CD14-positive monocyte (primary cell): ENCODE measurements around the gene CADM1. TPM values are rescaled to one million over a fixed set of nuclear protein-coding genes. Genes with fewer than 3 reads are reported as not detected.

Source experiments
- DNase-seq, 3 donors: peaks; one replicate each; pipeline ENCODE4 v3.0.0-alpha.2; 2011 to 2022
- H2AFZ ChIP-seq: 2 replicates; pipeline ENCODE4 v1.6.0; 2012; ENCODE audit warnings: mild to moderate bottlenecking, low read depth, low read length, inconsistent platforms; ENCODE audit not compliant: insufficient read depth, poor library complexity, severe bottlenecking
- H3K27ac ChIP-seq, 2 donors: 1 replicate in 1 of 2; 2 replicates in 1 of 2; pipeline ENCODE4 v1.5.1; 2012 to 2013; ENCODE audit warnings: low read length in 2 of 2, control low read depth in 1 of 2, inconsistent platforms in 1 of 2, low read depth in 1 of 2, mild to moderate bottlenecking in 1 of 2
- H3K27me3 ChIP-seq, 2 donors: one replicate each; pipeline versions ENCODE4 v1.6.0 to v1.6.1; 2011 to 2013; ENCODE audit warnings: low read length in 2 of 2; ENCODE audit not compliant: control insufficient read depth in 2 of 2, insufficient read depth in 2 of 2
- H3K36me3 ChIP-seq, 2 donors: replicated peaks in 1 of 2; 1 replicate in 1 of 2; 2 replicates in 1 of 2; pipeline versions ENCODE4 v1.5.1 to v1.6.1; 2012 to 2013; ENCODE audit warnings: low read length in 2 of 2, control low read depth in 1 of 2, inconsistent platforms in 1 of 2, mild to moderate bottlenecking in 1 of 2; ENCODE audit not compliant: insufficient read depth in 2 of 2, control insufficient read depth in 1 of 2
- H3K4me1 ChIP-seq, 2 donors: 1 replicate in 1 of 2; 2 replicates in 1 of 2; pipeline versions ENCODE4 v1.5.1 to v1.6.1; 2012 to 2013; ENCODE audit warnings: low read length in 2 of 2, control low read depth in 1 of 2, inconsistent platforms in 1 of 2, mild to moderate bottlenecking in 1 of 2, moderate library complexity in 1 of 2; ENCODE audit not compliant: insufficient read depth in 2 of 2, control insufficient read depth in 1 of 2
- H3K4me2 ChIP-seq: replicated peaks from 2 replicates; pipeline ENCODE3; 2012; ENCODE audit warnings: low read length, moderate library complexity, mild to moderate bottlenecking; ENCODE audit not compliant: poor library complexity, severe bottlenecking; ENCODE audit errors: extremely low read depth
- H3K4me3 ChIP-seq, 3 experiments: fragments of 200-600 bp in 1 of 3; sonication (generic) in 1 of 3; replicated peaks in 1 of 3; 1 replicate in 2 of 3; 2 replicates in 1 of 3; pipeline ENCODE4 v1.5.1; 2011 to 2013; ENCODE audit warnings: low read length in 3 of 3, mild to moderate bottlenecking in 3 of 3, control low read depth in 2 of 3, low read depth in 2 of 3, inconsistent platforms in 1 of 3, moderate library complexity in 1 of 3
- H3K79me2 ChIP-seq: 2 replicates; pipeline ENCODE4 v1.6.0; 2012; ENCODE audit warnings: mild to moderate bottlenecking, control low read depth, inconsistent platforms, low read length, moderate library complexity; ENCODE audit not compliant: insufficient read depth
- H3K9ac ChIP-seq: 2 replicates; pipeline ENCODE4 v1.6.0; 2017; ENCODE audit warnings: low read length, mild to moderate bottlenecking; ENCODE audit not compliant: insufficient read depth, poor library complexity, severe bottlenecking
- H3K9me3 ChIP-seq, 2 donors: replicated peaks in 1 of 2; 1 replicate in 1 of 2; 2 replicates in 1 of 2; pipeline versions ENCODE4 v1.5.1 to v1.6.1; 2012 to 2013; ENCODE audit warnings: low read length in 2 of 2, control low read depth in 1 of 2; ENCODE audit not compliant: control insufficient read depth in 1 of 2, insufficient read depth in 1 of 2
- H4K20me1 ChIP-seq: 2 replicates; pipeline ENCODE4 v1.6.0; 2012; ENCODE audit warnings: mild to moderate bottlenecking, low read length, control low read depth, moderate library complexity; ENCODE audit not compliant: insufficient read depth
- H3K27ac Mint-ChIP-seq, 7 donors: one replicate each; pipeline ENCODE4 v1.8.0; 2020; ENCODE audit warnings: mild to moderate bottlenecking in 7 of 7, mixed read lengths in 7 of 7, moderate library complexity in 6 of 7, inconsistent platforms in 2 of 7
- H3K27me3 Mint-ChIP-seq, 3 donors: one replicate each; pipeline ENCODE4 v1.8.0; 2021 to 2022; ENCODE audit warnings: low read depth in 3 of 3, mild to moderate bottlenecking in 3 of 3, mixed read lengths in 3 of 3, moderate library complexity in 3 of 3, inconsistent platforms in 1 of 3
- H3K36me3 Mint-ChIP-seq, 2 donors: one replicate each; pipeline ENCODE4 v1.8.0; 2020; ENCODE audit warnings: mixed read lengths in 2 of 2, inconsistent platforms in 1 of 2, mild to moderate bottlenecking in 1 of 2
- H3K4me1 Mint-ChIP-seq: one replicate; pipeline ENCODE4 v1.8.0; 2020; ENCODE audit warnings: mild to moderate bottlenecking, mixed read lengths
- H3K4me3 Mint-ChIP-seq, 2 donors: one replicate each; pipeline ENCODE4 v1.8.0; 2020; ENCODE audit warnings: mild to moderate bottlenecking in 2 of 2, mixed read lengths in 2 of 2, moderate library complexity in 1 of 2
- H3K9me3 Mint-ChIP-seq, 7 donors: one replicate each; pipeline ENCODE4 v1.8.0; 2020 to 2022; ENCODE audit warnings: mixed read lengths in 7 of 7, mild to moderate bottlenecking in 6 of 7, moderate library complexity in 6 of 7, inconsistent platforms in 2 of 7
- CTCF ChIP-seq: fragments of 200-600 bp; IDR thresholded peaks from one replicate; pipeline ENCODE4 v1.8.0; 2022; ENCODE audit warnings: antibody characterized with exemption, mild to moderate bottlenecking
- WGBS: methylation state at CpG from one replicate; pipeline ENCODE4 v1.1.5; 2013; ENCODE audit warnings: missing lambda C conversion rate; ENCODE audit not compliant: insufficient coverage; 5-methylcytosine and 5-hydroxymethylcytosine counted together
- intact Hi-C, 2 donors: fragments of 100-400 bp; cut with micrococcal nuclease; formaldehyde crosslinking; loops; one replicate each; pipeline versions ENCODE4 v1.15.0 to v1.15.1; 2023
- polyA plus RNA-seq, 3 donors: library from polyadenylated mRNA; depleted of rRNA in 1 of 3; unstranded in 2 of 3; stranded (reverse) in 1 of 3; fragments of 300-500 nt in 2 of 3; fragments of >200 nt in 1 of 3; fragmentation: Illumina TruSeq in 2 of 3; gene quantifications; 1 replicate in 2 of 3; 2 replicates in 1 of 3; pipeline ENCODE4 v1.2.3, GENCODE V29; 2012 to 2021

The CADM1 gene
- polyA plus RNA-seq, 3 donors = not detected

- Histone ChIP-seq H3K9ac (no peak overlapping the region), H3K36me3 (no peaks in the 10 kb centered on the region), H3K9me3 (no peaks in the 10 kb centered on the region), H3K4me1 (no peaks in the 10 kb centered on the region), H3K79me2 (no peaks in the 10 kb centered on the region), H3K27ac (no peak overlapping the region), H2AFZ (no peak overlapping the region), H4K20me1 (no peaks in the 10 kb centered on the region), H3K27me3 (no peaks in the 10 kb centered on the region), H3K4me2 (no peak overlapping the region), H3K4me3 (no peak overlapping the region)
- 81% methylated on average over 3 of the region's 7 CpGs for WGBS
- Mint-ChIP-seq H3K4me3 (no peak overlapping the region), H3K27ac (no peak overlapping the region), H3K4me1 (no peaks in the 10 kb centered on the region), H3K36me3 (no peaks in the 10 kb centered on the region), H3K27me3 (peaks cover 0 to 4% (median 3%) of the 10 kb centered on the region in 3 donors), H3K9me3 (no peaks in the 10 kb centered on the region)
- no peak for TF ChIP-seq CTCF
- no peak for DNase-seq
- intact Hi-C loops = no loop called here
Observed at GRCh38 chr11:115425816-115426215, 78.4 kb downstream of the CADM1 start.

DNA sequence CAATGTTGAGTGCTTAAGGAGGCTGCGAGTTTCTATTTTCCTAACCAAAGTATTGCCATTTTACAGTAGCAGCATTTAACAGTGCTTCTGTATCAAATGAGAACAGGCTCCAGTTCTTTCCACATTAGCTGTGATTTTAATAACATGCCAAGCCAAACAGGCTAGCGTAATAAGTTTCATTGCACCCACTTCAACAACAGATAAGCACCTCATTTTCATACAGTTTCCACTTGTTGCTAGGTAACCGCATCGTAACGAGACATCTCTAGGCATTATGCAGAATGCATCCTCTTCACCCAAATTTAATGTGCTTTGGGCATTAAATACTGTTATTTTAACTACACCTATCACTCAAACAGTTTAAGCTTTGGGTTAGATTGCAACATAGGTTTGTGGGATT lies 79.0 kb downstream of the CADM1 start:
- H3K36me3 ChIP-seq = no peaks in the 10 kb centered on the region
- no peak overlapping the region for H3K9ac ChIP-seq
- H3K27me3 Mint-ChIP-seq = peaks cover 0 to 4% (median 3%) of the 10 kb centered on the region in 3 donors
- no peak for DNase-seq
- no peaks in the 10 kb centered on the region for H3K79me2 ChIP-seq
- H3K9me3 Mint-ChIP-seq = no peaks in the 10 kb centered on the region
- H3K27me3 ChIP-seq = no peaks in the 10 kb centered on the region
- intact Hi-C loops = no loop called here
- H3K4me1 Mint-ChIP-seq = no peaks in the 10 kb centered on the region
- H3K4me1 ChIP-seq = no peaks in the 10 kb centered on the region
- H3K27ac Mint-ChIP-seq = no peak overlapping the region
- no peak overlapping the region for H2AFZ ChIP-seq
- no peaks in the 10 kb centered on the region for H3K9me3 ChIP-seq
- H3K36me3 Mint-ChIP-seq = no peaks in the 10 kb centered on the region
- H3K4me3 ChIP-seq = no peak overlapping the region
- no peak overlapping the region for H3K4me2 ChIP-seq
- no peak overlapping the region for H3K27ac ChIP-seq
- no peak overlapping the region for H3K4me3 Mint-ChIP-seq
- no peak for TF ChIP-seq CTCF
- 87% methylated on average over 3 of the region's 5 CpGs for WGBS
- no peaks in the 10 kb centered on the region for H4K20me1 ChIP-seq
